GM12892 (cell line): ENCODE measurements around the gene PCBP1.
"Not testable (repeated sequence)": the region's sequence is repeated elsewhere in the genome, so short reads cannot be mapped to it uniquely, and the experiment has no call there.

Source experiments
- DNase-seq: peaks from one replicate; pipeline ENCODE4 v3.0.0; 2011; ENCODE audit not compliant: insufficient read length
- FAIRE-seq: peaks from 2 replicates; lab custom pipeline; 2011; peaks lifted over from hg19 to GRCh38; lab: Jason Lieb, UNC
- POLR2A ChIP-seq: IDR thresholded peaks from 2 replicates; pipeline ENCODE4 v1.6.1; 2011; ENCODE audit warnings: low read depth, low read length, control low read depth
- POLR2AphosphoS5 ChIP-seq: IDR thresholded peaks from 2 replicates; pipeline ENCODE4 v1.6.1; 2011; ENCODE audit warnings: low read depth, low read length, control low read depth
- TAF1 ChIP-seq: IDR thresholded peaks from 2 replicates; pipeline ENCODE4 v1.6.1; 2011; ENCODE audit warnings: low read depth, mild to moderate bottlenecking, control low read depth, low read length, borderline replicate concordance

The PCBP1 gene

GRCh38 chr2:70133127-70133452 is 45.8 kb downstream of the PCBP1 start:
- FAIRE-seq (peak; percentile 38), DNase-seq (no peak)
- TF ChIP-seq POLR2A (no peak), TAF1 (no peak), POLR2AphosphoS5 (no peak)

GRCh38 chr2:70133491-70134322 is 46.4 kb downstream of the PCBP1 start:
- DNase-seq, result no peak
- peak; percentile 79 for FAIRE-seq

GRCh38 chr2:70134323-70134983 is 47.2 kb downstream of the PCBP1 start:
- FAIRE-seq, DNase-seq: not testable (repeated sequence)
- TF ChIP-seq POLR2AphosphoS5, result 0 out of 2 replicates have a peak, but pooled peaks have one; percentile 33

More at GRCh38 chr2:70133491-70134322, 46.4 kb downstream of the PCBP1 start:
- TF ChIP-seq TAF1, result no peak
- TF ChIP-seq POLR2A, result peak; percentile 54; the same call in 1 of the 2 replicates
